PC-9 (cell line): ENCODE data around the gene MYD88. TPM values are rescaled to one million over a fixed set of nuclear protein-coding genes. Genes with fewer than 3 reads are reported as not detected.
A peak's percentile ranks its signal among the peaks of the same experiment; 100 is the strongest.

Experiments
- Bru-seq: library from RNA; stranded (reverse); fragments of 400-500 nt; gene quantifications from one replicate; lab custom pipeline; 2021; lab: Mats Ljungman, UMichigan
- BruChase-seq, 2 experiments: library from RNA; stranded (reverse); fragments of 400-500 nt; gene quantifications; one replicate each; lab custom pipeline; 2021; lab: Mats Ljungman, UMichigan
- BruUV-seq: library from RNA; stranded (reverse); fragments of 400-500 nt; replicated peaks from 2 replicates; lab custom pipeline; 2021; lab: Mats Ljungman, UMichigan
- CTCF ChIA-PET: fragments of 300-600 bp; sonication (Branson Sonifier 250); formaldehyde crosslinking; loops from one replicate; lab custom pipeline; 2022; ENCODE audit warnings: antibody characterized with exemption; lab: Charles Lee
- POLR2A ChIA-PET: fragments of 300-600 bp; sonication (Branson Sonifier 250); formaldehyde crosslinking; loops from one replicate; lab custom pipeline; 2022; ENCODE audit warnings: antibody characterized with exemption; ENCODE audit not compliant: unreplicated experiment; lab: Charles Lee
- DNase-seq, 2 experiments: peaks; one replicate each; pipeline versions ENCODE4 v3.0.0 to v3.0.0-alpha.2; 2015 to 2022; ENCODE audit warnings: mixed read lengths in 1 of 2
- H2AFZ ChIP-seq: fragments of 200-600 bp; sonication (generic); 2 replicates; pipeline ENCODE4 v1.8.1; 2017; ENCODE audit warnings: antibody characterized with exemption
- H3F3A ChIP-seq: fragments of 200-600 bp; sonication (generic); 2 replicates; pipeline ENCODE4 v1.8.1; 2017; ENCODE audit warnings: antibody characterized with exemption, mild to moderate bottlenecking, low read depth; ENCODE audit not compliant: insufficient read depth
- H3K27ac ChIP-seq: fragments of 200-600 bp; sonication (generic); 2 replicates; pipeline ENCODE4 v1.6.1; 2016; ENCODE audit warnings: mixed run types
- H3K27me3 ChIP-seq: fragments of 200-600 bp; sonication (generic); 2 replicates; pipeline ENCODE4 v1.6.1; 2016; ENCODE audit warnings: low read depth, mixed run types; ENCODE audit not compliant: insufficient read depth
- H3K36me3 ChIP-seq: fragments of 200-600 bp; sonication (generic); 2 replicates; pipeline ENCODE4 v1.6.1; 2016; ENCODE audit warnings: low read depth, mixed run types
- H3K4me1 ChIP-seq: fragments of 200-600 bp; sonication (generic); replicated peaks from 2 replicates; pipeline ENCODE4 v1.6.1; 2016; ENCODE audit warnings: mixed run types; ENCODE audit not compliant: insufficient read depth
- H3K4me2 ChIP-seq: fragments of 200-600 bp; sonication (generic); 2 replicates; pipeline ENCODE4 v1.6.1; 2017; ENCODE audit warnings: mixed run types
- H3K4me3 ChIP-seq: fragments of 200-600 bp; sonication (generic); 2 replicates; pipeline ENCODE4 v1.6.1; 2016; ENCODE audit warnings: mixed run types
- H3K79me2 ChIP-seq: fragments of 200-600 bp; sonication (generic); 2 replicates; pipeline ENCODE4 v1.6.1; 2017; ENCODE audit warnings: low read depth, mixed run types
- H3K9me2 ChIP-seq: fragments of 200-600 bp; sonication (generic); 2 replicates; pipeline ENCODE4 v1.8.1; 2017; ENCODE audit warnings: mild to moderate bottlenecking; ENCODE audit not compliant: insufficient read depth
- H3K9me3 ChIP-seq: fragments of 200-600 bp; sonication (generic); 2 replicates; pipeline ENCODE4 v1.8.1; 2016; ENCODE audit warnings: low read depth; ENCODE audit not compliant: insufficient read depth
- H4K20me1 ChIP-seq: fragments of 200-600 bp; sonication (generic); 2 replicates; pipeline ENCODE4 v1.8.1; 2017; ENCODE audit not compliant: insufficient read depth
- CTCF ChIP-seq: fragments of 200-600 bp; sonication (generic); conservative IDR thresholded peaks from 2 replicates; pipeline ENCODE4 v1.6.1; 2017; ENCODE audit warnings: mixed run types, antibody characterized with exemption, mild to moderate bottlenecking, moderate library complexity
- EZH2 ChIP-seq: fragments of 200-600 bp; sonication (generic); IDR thresholded peaks from 2 replicates; pipeline ENCODE4 v1.8.0; 2017; ENCODE audit warnings: antibody characterized with exemption, low read depth
- intact Hi-C: fragments of 100-400 bp; cut with micrococcal nuclease; formaldehyde crosslinking; loops from one replicate; pipeline ENCODE4 v1.10.0; 2022; ENCODE audit not compliant: unreplicated experiment
- long read RNA-seq: library from polyadenylated mRNA; stranded (forward); transcript quantifications from one replicate; pipeline ENCODE4 v2.0.0, GENCODE V29; 2022
- total RNA-seq: library from RNA; stranded (reverse); gene quantifications from 2 replicates; pipeline ENCODE4 v1.2.3, GENCODE V29; 2021

The MYD88 gene
- total RNA-seq (25.0 and 27.4 TPM in 2 replicates), Bru-seq, nascent RNA (percentile 59 among the genes with signal in this experiment), BruChase-seq, experiment 1, labeled RNA remaining after a 2-hour chase (percentile 84 among the genes with signal in this experiment), BruChase-seq, experiment 2, labeled RNA remaining after a 6-hour chase (percentile 96 among the genes with signal in this experiment)
- long read RNA-seq, transcript MYD88-201 (5 exons, 2,850 nt), result major isoform, 30 of 60 reads
- long read RNA-seq, partial matches to known transcripts, result 2 of 60 reads
- long read RNA-seq, other reads (novel, unspliced or antisense), result 22 of 60 reads

GRCh38 chr3:38138349-38139190 lies at the start of gene MYD88:
TSS of gene MYD88 (plus strand) at chr3:38138661. CDS start at chr3:38138701, 40 bp downstream.
- Histone ChIP-seq H3K4me2 (peak within 1 kb of the TSS; percentile 97), H3K27me3 (no peaks in the 10 kb centered on the region), H3K79me2 (peaks cover 44% of the 10 kb centered on the region), H3K4me1 (peaks cover 63% of the 10 kb centered on the region), H3K9me2 (no peaks in the 10 kb centered on the region), H4K20me1 (no peaks in the 10 kb centered on the region), H3K9me3 (no peaks in the 10 kb centered on the region), H3F3A (peaks cover 38% of the 10 kb centered on the region; the same call in 1 of the 2 replicates), H3K27ac (peak within 1 kb of the TSS; percentile 69), H3K4me3 (peak within 1 kb of the TSS; percentile 98), H2AFZ (peak within 1 kb of the TSS; percentile 93), H3K36me3 (no peaks in the 10 kb centered on the region; the same call in 1 of the 2 replicates)
- DNase-seq, result peak in 1 of 2 experiments; percentile 70
- no TSS peak for BruUV-seq
- no peak for TF ChIP-seq EZH2
- TF ChIP-seq CTCF, result no peak
- intact Hi-C loops, result loop anchor here (5.0 to 10.0 kb wide), 4 partner anchors 109 to 1146 kb away; partner anchors contain the start of genes ACVR2B, EPM2AIP1 and MLH1
- POLR2A ChIA-PET, result interaction anchor here (0.7 kb wide), 2 partner anchors 10 to 27 kb away, joined by 5 to 8 read pairs; partner anchors contain the start of gene OXSR1
- CTCF ChIA-PET, result no interaction called here

- no TSS peak for BruUV-seq
- CTCF ChIA-PET, result interaction anchor here (0.5 kb wide), 1 partner anchor 10 kb away, joined by 3 read pairs; no protein-coding TSS in a partner anchor
- POLR2A ChIA-PET, result no interaction called here
Measured at GRCh38 chr3:38089163-38089562, 49.3 kb upstream of the MYD88 start.

More at GRCh38 chr3:38089163-38089562, 49.3 kb upstream of the MYD88 start:
- Histone ChIP-seq H3K4me2 (no peak overlapping the region), H3K4me1 (no peaks in the 10 kb centered on the region), H3F3A (peaks cover 5% of the 10 kb centered on the region; the same call in 1 of the 2 replicates), H3K27ac (no peak overlapping the region), H4K20me1 (no peaks in the 10 kb centered on the region), H3K9me2 (no peaks in the 10 kb centered on the region), H3K36me3 (no peaks in the 10 kb centered on the region), H3K27me3 (peaks cover 20% of the 10 kb centered on the region; the same call in 1 of the 2 replicates), H3K79me2 (no peaks in the 10 kb centered on the region), H3K4me3 (no peak overlapping the region), H2AFZ (no peak overlapping the region), H3K9me3 (no peaks in the 10 kb centered on the region)
- intact Hi-C loops, result no loop called here
- DNase-seq, result no peak
- TF ChIP-seq EZH2 (no peak), CTCF (no peak)
